CD14-positive monocyte (primary cell): Measurements from ENCODE around the gene MACROH2A2. TPM values are rescaled to one million over a fixed set of nuclear protein-coding genes. Genes with fewer than 3 reads are reported as not detected.

Source experiments
- DNase-seq, 3 donors: peaks; one replicate each; pipeline ENCODE4 v3.0.0-alpha.2; 2011 to 2022
- H2AFZ ChIP-seq: 2 replicates; pipeline ENCODE4 v1.6.0; 2012; ENCODE audit warnings: mild to moderate bottlenecking, low read depth, low read length, inconsistent platforms; ENCODE audit not compliant: insufficient read depth, poor library complexity, severe bottlenecking
- H3K27ac ChIP-seq, 2 donors: 1 replicate in 1 of 2; 2 replicates in 1 of 2; pipeline ENCODE4 v1.5.1; 2012 to 2013; ENCODE audit warnings: low read length in 2 of 2, control low read depth in 1 of 2, inconsistent platforms in 1 of 2, low read depth in 1 of 2, mild to moderate bottlenecking in 1 of 2
- H3K27me3 ChIP-seq, 2 donors: one replicate each; pipeline versions ENCODE4 v1.6.0 to v1.6.1; 2011 to 2013; ENCODE audit warnings: low read length in 2 of 2; ENCODE audit not compliant: control insufficient read depth in 2 of 2, insufficient read depth in 2 of 2
- H3K36me3 ChIP-seq, 2 donors: replicated peaks in 1 of 2; 1 replicate in 1 of 2; 2 replicates in 1 of 2; pipeline versions ENCODE4 v1.5.1 to v1.6.1; 2012 to 2013; ENCODE audit warnings: low read length in 2 of 2, control low read depth in 1 of 2, inconsistent platforms in 1 of 2, mild to moderate bottlenecking in 1 of 2; ENCODE audit not compliant: insufficient read depth in 2 of 2, control insufficient read depth in 1 of 2
- H3K4me1 ChIP-seq, 2 donors: 1 replicate in 1 of 2; 2 replicates in 1 of 2; pipeline versions ENCODE4 v1.5.1 to v1.6.1; 2012 to 2013; ENCODE audit warnings: low read length in 2 of 2, control low read depth in 1 of 2, inconsistent platforms in 1 of 2, mild to moderate bottlenecking in 1 of 2, moderate library complexity in 1 of 2; ENCODE audit not compliant: insufficient read depth in 2 of 2, control insufficient read depth in 1 of 2
- H3K4me2 ChIP-seq: replicated peaks from 2 replicates; pipeline ENCODE3; 2012; ENCODE audit warnings: low read length, moderate library complexity, mild to moderate bottlenecking; ENCODE audit not compliant: poor library complexity, severe bottlenecking; ENCODE audit errors: extremely low read depth
- H3K4me3 ChIP-seq, 3 experiments: fragments of 200-600 bp in 1 of 3; sonication (generic) in 1 of 3; replicated peaks in 1 of 3; 1 replicate in 2 of 3; 2 replicates in 1 of 3; pipeline ENCODE4 v1.5.1; 2011 to 2013; ENCODE audit warnings: low read length in 3 of 3, mild to moderate bottlenecking in 3 of 3, control low read depth in 2 of 3, low read depth in 2 of 3, inconsistent platforms in 1 of 3, moderate library complexity in 1 of 3
- H3K79me2 ChIP-seq: 2 replicates; pipeline ENCODE4 v1.6.0; 2012; ENCODE audit warnings: mild to moderate bottlenecking, control low read depth, inconsistent platforms, low read length, moderate library complexity; ENCODE audit not compliant: insufficient read depth
- H3K9ac ChIP-seq: 2 replicates; pipeline ENCODE4 v1.6.0; 2017; ENCODE audit warnings: low read length, mild to moderate bottlenecking; ENCODE audit not compliant: insufficient read depth, poor library complexity, severe bottlenecking
- H3K9me3 ChIP-seq, 2 donors: replicated peaks in 1 of 2; 1 replicate in 1 of 2; 2 replicates in 1 of 2; pipeline versions ENCODE4 v1.5.1 to v1.6.1; 2012 to 2013; ENCODE audit warnings: low read length in 2 of 2, control low read depth in 1 of 2; ENCODE audit not compliant: control insufficient read depth in 1 of 2, insufficient read depth in 1 of 2
- H4K20me1 ChIP-seq: 2 replicates; pipeline ENCODE4 v1.6.0; 2012; ENCODE audit warnings: mild to moderate bottlenecking, low read length, control low read depth, moderate library complexity; ENCODE audit not compliant: insufficient read depth
- H3K27ac Mint-ChIP-seq, 7 donors: one replicate each; pipeline ENCODE4 v1.8.0; 2020; ENCODE audit warnings: mild to moderate bottlenecking in 7 of 7, mixed read lengths in 7 of 7, moderate library complexity in 6 of 7, inconsistent platforms in 2 of 7
- H3K27me3 Mint-ChIP-seq, 3 donors: one replicate each; pipeline ENCODE4 v1.8.0; 2021 to 2022; ENCODE audit warnings: low read depth in 3 of 3, mild to moderate bottlenecking in 3 of 3, mixed read lengths in 3 of 3, moderate library complexity in 3 of 3, inconsistent platforms in 1 of 3
- H3K36me3 Mint-ChIP-seq, 2 donors: one replicate each; pipeline ENCODE4 v1.8.0; 2020; ENCODE audit warnings: mixed read lengths in 2 of 2, inconsistent platforms in 1 of 2, mild to moderate bottlenecking in 1 of 2
- H3K4me1 Mint-ChIP-seq: one replicate; pipeline ENCODE4 v1.8.0; 2020; ENCODE audit warnings: mild to moderate bottlenecking, mixed read lengths
- H3K4me3 Mint-ChIP-seq, 2 donors: one replicate each; pipeline ENCODE4 v1.8.0; 2020; ENCODE audit warnings: mild to moderate bottlenecking in 2 of 2, mixed read lengths in 2 of 2, moderate library complexity in 1 of 2
- H3K9me3 Mint-ChIP-seq, 7 donors: one replicate each; pipeline ENCODE4 v1.8.0; 2020 to 2022; ENCODE audit warnings: mixed read lengths in 7 of 7, mild to moderate bottlenecking in 6 of 7, moderate library complexity in 6 of 7, inconsistent platforms in 2 of 7
- CTCF ChIP-seq: fragments of 200-600 bp; IDR thresholded peaks from one replicate; pipeline ENCODE4 v1.8.0; 2022; ENCODE audit warnings: antibody characterized with exemption, mild to moderate bottlenecking
- WGBS: methylation state at CpG from one replicate; pipeline ENCODE4 v1.1.5; 2013; ENCODE audit warnings: missing lambda C conversion rate; ENCODE audit not compliant: insufficient coverage; 5-methylcytosine and 5-hydroxymethylcytosine counted together
- intact Hi-C, 2 donors: fragments of 100-400 bp; cut with micrococcal nuclease; formaldehyde crosslinking; loops; one replicate each; pipeline versions ENCODE4 v1.15.0 to v1.15.1; 2023
- polyA plus RNA-seq, 3 donors: library from polyadenylated mRNA; depleted of rRNA in 1 of 3; unstranded in 2 of 3; stranded (reverse) in 1 of 3; fragments of 300-500 nt in 2 of 3; fragments of >200 nt in 1 of 3; fragmentation: Illumina TruSeq in 2 of 3; gene quantifications; 1 replicate in 2 of 3; 2 replicates in 1 of 3; pipeline ENCODE4 v1.2.3, GENCODE V29; 2012 to 2021

The MACROH2A2 gene
- polyA plus RNA-seq, 3 donors = 1.0 to 1.9 (median 1.7) TPM

- H3K27me3 ChIP-seq = no peaks in the 10 kb centered on the region
- H3K4me2 ChIP-seq = no peak overlapping the region
- no peaks in the 10 kb centered on the region for H3K4me1 ChIP-seq
- no peaks in the 10 kb centered on the region for H4K20me1 ChIP-seq
- intact Hi-C loops = no loop called here
- no peak overlapping the region for H2AFZ ChIP-seq
- Mint-ChIP-seq H3K27ac (no peak overlapping the region), H3K4me3 (no peak overlapping the region), H3K27me3 (peaks cover 1 to 4% (median 2%) of the 10 kb centered on the region in 3 donors), H3K4me1 (no peaks in the 10 kb centered on the region), H3K36me3 (peaks cover 2 to 5% of the 10 kb centered on the region in 2 donors), H3K9me3 (peaks cover 0 to 3% (median 0%) of the 10 kb centered on the region in 7 donors)
- H3K4me3 ChIP-seq = no peak overlapping the region
- no peak for TF ChIP-seq CTCF
- no peaks in the 10 kb centered on the region for H3K36me3 ChIP-seq
- H3K9me3 ChIP-seq = no peaks in the 10 kb centered on the region
- no peak overlapping the region for H3K27ac ChIP-seq
- no peak for DNase-seq
- no CpG with 5 or more reads among the region's 3 CpGs for WGBS
- H3K9ac ChIP-seq = no peak overlapping the region
- H3K79me2 ChIP-seq = no peaks in the 10 kb centered on the region
Measured at GRCh38 chr10:70101668-70102067, 49.0 kb downstream of the MACROH2A2 start.

GRCh38 chr10:70106958-70107791 is 54.5 kb downstream of the MACROH2A2 start:
- no peak overlapping the region for H2AFZ ChIP-seq
- Mint-ChIP-seq H3K27me3 (peaks cover 0 to 4% (median 1%) of the 10 kb centered on the region in 3 donors), H3K4me3 (no peak overlapping the region), H3K27ac (no peak overlapping the region), H3K4me1 (peaks cover 5% of the 10 kb centered on the region), H3K9me3 (peaks cover 0 to 3% (median 0%) of the 10 kb centered on the region in 7 donors), H3K36me3 (peaks cover 2 to 9% of the 10 kb centered on the region in 2 donors)
- no peaks in the 10 kb centered on the region for H4K20me1 ChIP-seq
- intact Hi-C loops = no loop called here
- no peaks in the 10 kb centered on the region for H3K36me3 ChIP-seq
- peaks cover 0 to 3% of the 10 kb centered on the region in 2 donors for H3K4me1 ChIP-seq
- H3K9ac ChIP-seq = no peak overlapping the region
- no peaks in the 10 kb centered on the region for H3K79me2 ChIP-seq
- no peak for DNase-seq
- no peaks in the 10 kb centered on the region for H3K27me3 ChIP-seq
- WGBS = 95% methylated on average over 20 of the region's 22 CpGs
- no peak overlapping the region for H3K4me3 ChIP-seq
- TF ChIP-seq CTCF = peak; percentile 53
- H3K27ac ChIP-seq = no peak overlapping the region
- H3K4me2 ChIP-seq = no peak overlapping the region
- H3K9me3 ChIP-seq = no peaks in the 10 kb centered on the region
